GM12864 (cell line): ENCODE results near the gene ZGLP1.

Experiments
- DNase-seq: peaks from one replicate; pipeline ENCODE4 v3.0.0-alpha.2; 2011; ENCODE audit warnings: low read depth
- H3K4me3 ChIP-seq: 2 replicates; pipeline ENCODE4 v1.5.1; 2011; ENCODE audit warnings: mild to moderate bottlenecking, low read depth, low read length, control low read depth
- CTCF ChIP-seq: IDR thresholded peaks from 2 replicates; pipeline ENCODE4 v1.5.1; 2011; ENCODE audit warnings: low read depth, mild to moderate bottlenecking, moderate library complexity, low read length, control low read depth, inconsistent platforms; ENCODE audit errors: missing control alignments

Gene ZGLP1

GRCh38 chr19:10333758-10334587, 24.4 kb upstream of the ZGLP1 start:
- H3K4me3 ChIP-seq = peak overlapping the region; percentile 65
- no peak for DNase-seq
- no peak for TF ChIP-seq CTCF

GRCh38 chr19:10332965-10333757, 23.5 kb upstream of the ZGLP1 start, which contains the start of gene RAVER1:
RAVER1 (minus strand) TSS chr19:10333529; CDS start chr19:10333507, 22 bp downstream.
- no peak for TF ChIP-seq CTCF
- peak; percentile 90 for DNase-seq
- H3K4me3 ChIP-seq = peak within 1 kb of the TSS; percentile 71

DNA sequence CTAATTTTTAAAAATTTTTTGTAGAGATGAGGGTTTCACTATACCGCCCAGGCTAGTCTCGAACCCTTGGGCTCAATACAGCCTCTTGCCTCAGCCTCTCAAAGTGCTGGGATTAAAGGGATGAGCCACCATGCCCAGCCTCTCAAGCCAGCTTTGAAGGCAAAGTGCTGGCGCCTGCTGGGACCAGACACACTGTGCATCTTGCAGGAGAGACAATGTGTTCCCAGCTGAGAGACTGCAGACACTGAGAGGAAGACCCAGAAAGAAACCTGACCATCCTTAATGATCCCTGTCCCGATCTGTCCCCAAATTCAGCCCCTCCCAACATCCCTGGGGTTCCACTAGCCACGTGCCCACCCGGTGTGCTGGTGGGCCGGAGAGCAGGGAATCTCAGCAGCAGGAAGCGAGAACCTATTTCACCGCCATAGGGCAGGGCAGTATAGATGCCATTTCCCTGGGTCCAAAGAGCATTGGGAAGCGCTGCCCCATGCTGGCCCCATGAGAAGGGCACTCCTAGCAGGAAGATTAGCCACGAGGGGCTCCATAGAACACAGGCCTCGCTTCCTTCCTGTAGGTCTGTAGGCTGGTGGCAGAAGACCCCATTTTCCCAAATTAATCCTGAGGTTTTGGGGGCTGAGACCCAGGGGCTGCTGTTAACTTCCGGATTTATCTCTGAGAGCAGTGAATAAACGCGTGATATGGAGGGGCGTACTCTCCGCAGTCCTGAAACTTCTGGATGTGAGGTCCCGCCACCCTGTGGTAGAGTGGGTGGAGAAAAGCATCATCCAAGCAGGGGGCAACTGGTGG, 22.7 kb upstream of the ZGLP1 start:
- no peak for DNase-seq
- H3K4me3 ChIP-seq = peak overlapping the region; percentile 71

DNA sequence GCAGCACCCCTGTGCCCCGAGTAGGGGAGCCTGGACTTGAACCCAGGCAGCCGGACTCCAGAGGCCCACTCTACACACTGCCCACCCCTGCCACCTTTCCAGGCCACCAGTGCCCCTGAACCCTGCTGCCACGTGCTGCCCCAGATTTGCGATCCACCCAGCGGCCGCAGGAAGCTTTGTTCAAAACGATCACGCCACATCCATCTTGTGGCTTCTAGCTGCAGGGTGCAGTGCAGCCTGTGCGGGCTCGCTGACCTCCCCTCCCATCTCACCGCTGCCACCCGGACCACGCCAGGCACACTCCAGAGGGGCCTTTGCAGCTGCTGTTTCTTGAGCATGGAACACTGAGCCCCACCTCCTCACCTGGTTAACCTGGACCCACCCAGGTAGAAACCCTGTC, 19.9 kb upstream of the ZGLP1 start:
- no peak for DNase-seq
- TF ChIP-seq CTCF = no peak
- no peak overlapping the region for H3K4me3 ChIP-seq

More for the DNA sequence above, 22.7 kb upstream of the ZGLP1 start:
- TF ChIP-seq CTCF = no peak

- DNase-seq = no peak
- TF ChIP-seq CTCF = no peak
- H3K4me3 ChIP-seq = no peak overlapping the region
These were observed 19.2 kb upstream of the ZGLP1 start for GRCh38 chr19:10328558-10329429.

- no peak for DNase-seq
- TF ChIP-seq CTCF = no peak
- no peak overlapping the region for H3K4me3 ChIP-seq
These were observed 18.2 kb upstream of the ZGLP1 start for GRCh38 chr19:10327793-10328192.
